ENCODE results near the gene PHACTR1. TPM values are rescaled to one million over a fixed set of nuclear protein-coding genes. Genes with fewer than 3 reads are reported as not detected.

Gene PHACTR1
- total and polyA plus RNA-seq, 9 of the 15 experiments (the other 6 are each of a cell fraction or from before 2014, with no cell fraction given) = 11.5 to 32.6 (median 22.0) TPM

DNA sequence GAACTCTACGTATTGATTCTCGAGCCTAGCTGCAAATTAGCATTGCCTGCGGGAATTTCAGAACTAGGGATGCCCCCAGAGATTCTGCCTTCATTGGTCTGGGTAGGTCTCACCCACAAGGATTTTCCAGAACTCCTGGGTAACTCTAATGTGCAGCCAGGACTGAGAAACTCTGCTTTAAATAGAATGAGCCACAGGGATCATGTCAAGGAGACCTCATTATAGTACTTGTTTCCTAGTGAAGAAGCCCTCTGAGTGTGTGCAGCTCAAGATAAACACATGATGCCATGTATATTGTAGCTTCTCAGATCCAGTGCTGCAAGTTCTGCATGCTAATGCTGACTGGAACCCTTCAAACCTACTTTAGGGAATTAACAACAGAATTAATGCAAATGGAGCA, 179.2 kb downstream of the PHACTR1 start:
- BruUV-seq (replicated peaks) = no TSS peak
- POLR2A ChIA-PET = interaction anchor here (0.7 to 0.9 kb wide), 2 partner anchors 9 to 16 kb away, joined by 3 to 5 read pairs; no protein-coding TSS in a partner anchor
- TF ChIP-seq HEY1 (CRISPR knock-in tag; IDR thresholded peaks at IDR 0.05; ENCODE audit: borderline replicate concordance) (no peak), HIVEP1 (CRISPR knock-in tag; IDR thresholded peaks at IDR 0.05) (no peak), PRPF4 (IDR thresholded peaks at IDR 0.05; ENCODE audit: insufficient read depth, low read depth, low read length, poor library complexity, severe bottlenecking) (no peak), KAT8 (IDR thresholded peaks at IDR 0.05; ENCODE audit: low read depth) (no peak), TARDBP (IDR thresholded peaks at IDR 0.05) (no peak), RFX5 (IDR thresholded peaks at IDR 0.05; ENCODE audit: low read depth, low read length) (no peak), KDM5B (IDR thresholded peaks at IDR 0.05; ENCODE audit: insufficient replicate concordance, low read depth, low read length) (no peak), HDAC3 (IDR thresholded peaks at IDR 0.05; ENCODE audit: borderline replicate concordance, partially characterized antibody) (no peak), RBM17 (IDR thresholded peaks at IDR 0.05; ENCODE audit: borderline replicate concordance, low read depth, low read length) (no peak), BCL6 (CRISPR knock-in tag; IDR thresholded peaks at IDR 0.05) (no peak), COPS2 (conservative IDR thresholded peaks at IDR 0.05) (no peak), ZNF57 (CRISPR knock-in tag; IDR thresholded peaks at IDR 0.05) (no peak)
- TF ChIP-seq, protein P1, sequence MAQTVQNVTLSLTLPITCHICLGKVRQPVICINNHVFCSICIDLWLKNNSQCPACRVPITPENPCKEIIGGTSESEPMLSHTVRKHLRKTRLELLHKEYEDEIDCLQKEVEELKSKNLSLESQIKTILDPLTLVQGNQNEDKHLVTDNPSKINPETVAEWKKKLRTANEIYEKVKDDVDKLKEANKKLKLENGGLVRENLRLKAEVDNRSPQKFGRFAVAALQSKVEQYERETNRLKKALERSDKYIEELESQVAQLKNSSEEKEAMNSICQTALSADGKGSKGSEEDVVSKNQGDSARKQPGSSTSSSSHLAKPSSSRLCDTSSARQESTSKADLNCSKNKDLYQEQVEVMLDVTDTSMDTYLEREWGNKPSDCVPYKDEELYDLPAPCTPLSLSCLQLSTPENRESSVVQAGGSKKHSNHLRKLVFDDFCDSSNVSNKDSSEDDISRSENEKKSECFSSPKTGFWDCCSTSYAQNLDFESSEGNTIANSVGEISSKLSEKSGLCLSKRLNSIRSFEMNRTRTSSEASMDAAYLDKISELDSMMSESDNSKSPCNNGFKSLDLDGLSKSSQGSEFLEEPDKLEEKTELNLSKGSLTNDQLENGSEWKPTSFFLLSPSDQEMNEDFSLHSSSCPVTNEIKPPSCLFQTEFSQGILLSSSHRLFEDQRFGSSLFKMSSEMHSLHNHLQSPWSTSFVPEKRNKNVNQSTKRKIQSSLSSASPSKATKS (CRISPR knock-in tag; IDR thresholded peaks at IDR 0.05) = no peak
- TF ChIP-seq, protein P2, sequence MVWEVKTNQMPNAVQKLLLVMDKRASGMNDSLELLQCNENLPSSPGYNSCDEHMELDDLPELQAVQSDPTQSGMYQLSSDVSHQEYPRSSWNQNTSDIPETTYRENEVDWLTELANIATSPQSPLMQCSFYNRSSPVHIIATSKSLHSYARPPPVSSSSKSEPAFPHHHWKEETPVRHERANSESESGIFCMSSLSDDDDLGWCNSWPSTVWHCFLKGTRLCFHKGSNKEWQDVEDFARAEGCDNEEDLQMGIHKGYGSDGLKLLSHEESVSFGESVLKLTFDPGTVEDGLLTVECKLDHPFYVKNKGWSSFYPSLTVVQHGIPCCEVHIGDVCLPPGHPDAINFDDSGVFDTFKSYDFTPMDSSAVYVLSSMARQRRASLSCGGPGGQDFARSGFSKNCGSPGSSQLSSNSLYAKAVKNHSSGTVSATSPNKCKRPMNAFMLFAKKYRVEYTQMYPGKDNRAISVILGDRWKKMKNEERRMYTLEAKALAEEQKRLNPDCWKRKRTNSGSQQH (CRISPR knock-in tag; IDR thresholded peaks at IDR 0.05) = no peak
- H2AFZ ChIP-seq (ENCODE audit: low read depth, low read length) = no peak overlapping the region
- in situ Hi-C loops (cut with MboI) (loop anchor here (10.0 kb wide), 1 partner anchor 1311 kb away; no protein-coding TSS in a partner anchor), intact Hi-C loops (cut with micrococcal nuclease) (loop anchor here (2.0 kb wide), 1 partner anchor 257 kb away; no protein-coding TSS in a partner anchor)
- no peak overlapping the region for H3K4me3 ChIP-seq
- CTCF ChIA-PET (ENCODE audit: low intra/inter-chr PET ratio) = no interaction called here
- H3K9me1 ChIP-seq (ENCODE audit: control insufficient read depth, insufficient read depth, low read length) = no peaks in the 10 kb centered on the region
- H3K4me2 ChIP-seq (ENCODE audit: insufficient read depth, low read length) = no peak overlapping the region
- peaks cover 4% of the 10 kb centered on the region for H3K9me3 ChIP-seq (replicated peaks; ENCODE audit: control insufficient read depth, insufficient read depth, low read depth, low read length)
- no peak overlapping the region for H3K9ac ChIP-seq (ENCODE audit: insufficient read depth in 1 of 2, low read depth in 2 of 2, low read length in 2 of 2)
- ATAC-seq (no peak), DNase-seq (ENCODE audit: extremely low read depth in 1 of 4, low spot score in 3 of 4) (no peak), FAIRE-seq (no peak)
- no peak overlapping the region for H3K27ac ChIP-seq (ENCODE audit: extremely low read depth, low read depth, low read length)
- H4K20me1 ChIP-seq (replicated peaks; ENCODE audit: control insufficient read depth, insufficient read depth, low read length) = no peaks in the 10 kb centered on the region; the same call in 1 of the 2 replicates
- whole genome bisulfite sequencing (ENCODE audit: insufficient coverage, low coverage, missing lambda C conversion rate) = 3% methylated on average over 3 of the region's 3 CpGs
- H3K4me1 ChIP-seq (replicated peaks in 1 of 2; ENCODE audit: control insufficient read depth in 2 of 2, insufficient read depth in 2 of 2, low read length in 2 of 2) = no peaks in the 10 kb centered on the region
- H3K79me2 ChIP-seq (ENCODE audit: control insufficient read depth, insufficient read depth, low read length) = no peaks in the 10 kb centered on the region
- no peaks in the 10 kb centered on the region for H3K36me3 ChIP-seq (ENCODE audit: control insufficient read depth, insufficient read depth, low read length)
- H3K27me3 ChIP-seq (ENCODE audit: control insufficient read depth in 2 of 2, insufficient read depth in 2 of 2, low read length in 2 of 2) = peaks cover 2 to 12% of the 10 kb centered on the region in 2 experiments; a peak in 3 of 5 replicates
